GM15510 (cell line): ENCODE measurements around the gene MED23.

ENCODE experiments used
- POLR2A ChIP-seq: IDR thresholded peaks from 3 replicates; pipeline ENCODE4 v1.6.1; 2011; ENCODE audit warnings: borderline replicate concordance; ENCODE audit not compliant: insufficient read length; ENCODE audit errors: extremely low read depth

The MED23 gene

GRCh38 chr6:131602781-131603312 lies 25.2 kb downstream of the MED23 start:
- no peak for TF ChIP-seq POLR2A

GRCh38 chr6:131600716-131601115 lies 27.3 kb downstream of the MED23 start:
- TF ChIP-seq POLR2A = no peak

- no peak for TF ChIP-seq POLR2A
Observed at GRCh38 chr6:131597446-131597845, 30.6 kb downstream of the MED23 start.

- no peak for TF ChIP-seq POLR2A
Observed at GRCh38 chr6:131594074-131594473, 34.0 kb downstream of the MED23 start.

GRCh38 chr6:131592935-131593334 lies 35.1 kb downstream of the MED23 start:
- no peak for TF ChIP-seq POLR2A

DNA sequence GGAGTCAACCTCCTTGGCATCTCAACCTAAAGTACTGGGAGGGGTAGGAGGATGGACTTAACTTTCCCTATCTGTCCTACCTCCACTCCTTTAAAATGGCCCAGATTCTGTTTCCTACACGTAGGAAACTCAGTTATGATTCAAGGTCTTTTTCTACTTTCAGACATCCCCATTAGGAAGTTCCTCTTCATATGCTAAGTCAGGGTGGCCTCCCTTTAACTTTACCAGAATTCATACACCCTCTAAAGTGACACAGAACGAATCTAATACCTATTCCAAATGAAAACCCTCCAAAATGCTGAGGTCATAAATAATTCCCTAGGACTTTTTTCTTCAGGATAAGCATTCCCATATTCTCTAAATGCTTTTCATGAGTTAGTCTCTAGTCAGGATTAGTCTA lies 39.4 kb downstream of the MED23 start:
- TF ChIP-seq POLR2A = no peak

- TF ChIP-seq POLR2A = no peak
Observed at GRCh38 chr6:131587909-131588308, 40.1 kb downstream of the MED23 start.

DNA sequence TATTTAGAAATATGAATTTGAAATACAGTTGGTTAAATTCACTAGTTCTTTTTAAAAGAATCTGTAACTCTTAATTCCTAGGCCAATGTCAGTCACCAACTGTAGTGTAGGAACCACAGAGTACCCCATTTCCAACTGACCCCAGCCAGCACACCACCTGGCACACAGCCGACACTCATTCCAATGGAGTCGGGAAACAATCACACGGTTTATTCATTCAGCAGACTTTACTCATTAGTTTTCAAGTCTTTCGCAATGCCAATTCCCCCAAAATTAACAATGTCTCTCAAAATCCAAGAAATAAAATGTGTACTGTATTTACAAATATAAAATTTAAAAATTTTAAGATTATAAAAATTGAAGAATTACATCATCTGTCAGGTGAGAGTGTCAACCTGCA lies 41.5 kb downstream of the MED23 start:
- no peak for TF ChIP-seq POLR2A

DNA sequence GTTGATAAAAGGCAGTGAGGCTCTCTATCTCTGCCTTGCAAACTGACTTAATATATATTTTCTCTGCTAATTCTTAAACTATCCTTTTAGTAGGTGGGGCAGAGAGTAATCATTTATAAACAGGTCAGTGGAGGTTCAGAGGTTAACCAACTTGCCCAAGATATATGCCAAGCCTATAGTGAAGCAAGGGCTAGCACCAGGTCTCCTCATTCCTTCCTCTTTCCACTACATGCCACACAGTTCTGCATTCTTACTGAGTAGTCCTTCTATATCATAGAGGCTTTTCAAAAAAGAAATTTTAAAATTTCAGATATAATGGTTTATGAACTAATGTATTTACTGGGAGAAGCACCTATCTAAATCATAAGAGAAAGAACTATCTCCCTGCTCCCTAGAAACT lies 46.5 kb downstream of the MED23 start:
- TF ChIP-seq POLR2A = no peak

GRCh38 chr6:131575834-131576478 lies 52.1 kb downstream of the MED23 start:
- no peak for TF ChIP-seq POLR2A

DNA sequence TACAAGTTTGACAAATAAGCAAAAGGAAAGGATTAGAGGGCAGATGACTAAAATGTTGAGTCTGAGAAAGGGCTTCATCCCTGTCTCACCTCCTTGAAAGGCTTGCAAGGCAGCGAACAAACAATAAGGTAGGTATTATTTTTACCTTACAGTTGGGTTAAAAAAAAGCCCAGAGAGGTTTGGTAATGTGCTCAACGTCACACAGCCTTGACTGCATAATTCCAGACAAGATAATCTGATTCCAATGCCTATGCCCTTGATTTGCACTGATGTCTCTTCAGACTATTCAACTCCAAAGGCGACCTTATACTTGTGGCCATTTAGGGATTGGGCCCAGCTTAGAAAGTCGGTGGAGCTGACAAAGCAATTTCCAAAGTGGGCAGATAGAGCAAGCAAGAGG lies 53.4 kb downstream of the MED23 start:
- no peak for TF ChIP-seq POLR2A

GRCh38 chr6:131574133-131574532 lies 53.9 kb downstream of the MED23 start:
- TF ChIP-seq POLR2A = no peak

GRCh38 chr6:131572686-131573415 lies 55.2 kb downstream of the MED23 start, which contains the start of gene ARG1:
TSS of gene ARG1 (plus strand) at chr6:131573226. CDS start at chr6:131573283, 57 bp downstream.
- no peak for TF ChIP-seq POLR2A

GRCh38 chr6:131568726-131569125 lies 59.3 kb downstream of the MED23 start:
- TF ChIP-seq POLR2A = no peak

DNA sequence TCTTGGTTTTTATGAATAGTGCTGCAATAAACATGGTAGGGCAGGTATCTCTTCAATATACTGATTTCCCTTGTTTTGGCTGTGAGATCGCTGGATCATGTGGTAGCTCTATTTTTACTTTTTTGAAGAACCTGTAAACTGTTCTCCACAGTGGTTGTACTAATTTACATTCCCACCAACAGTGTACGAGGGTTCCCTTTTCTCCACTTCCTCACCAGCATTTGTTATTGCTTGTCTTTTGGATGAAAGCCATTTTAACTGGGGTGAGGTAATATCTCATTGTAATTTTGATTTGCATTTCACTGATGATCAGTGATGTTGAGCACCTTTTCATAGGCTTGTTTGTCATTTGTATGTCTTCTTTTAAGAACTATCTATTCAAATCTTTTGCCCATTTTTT lies 63.0 kb downstream of the MED23 start:
- TF ChIP-seq POLR2A = no peak
